Brain microvascular endothelial cell (primary cell): ENCODE data around the gene PDE1C.

ENCODE experiments used
- DNase-seq: peaks from one replicate; pipeline ENCODE4 v3.0.0-alpha.2; 2020
- H3K27ac ChIP-seq: fragments of 250-450 bp; sonication (Bioruptor Pico); 2 replicates; pipeline ENCODE4 v1.5.1; 2020; ENCODE audit warnings: mild to moderate bottlenecking, moderate library complexity
- H3K27me3 ChIP-seq: fragments of 250-450 bp; sonication (Bioruptor Pico); replicated peaks from 2 replicates; pipeline ENCODE4 v1.5.1; 2020; ENCODE audit warnings: mild to moderate bottlenecking
- H3K36me3 ChIP-seq: fragments of 250-450 bp; sonication (Bioruptor Pico); replicated peaks from 2 replicates; pipeline ENCODE4 v1.5.1; 2020; ENCODE audit warnings: mild to moderate bottlenecking
- H3K4me3 ChIP-seq: 2 replicates; pipeline ENCODE4 v1.5.1; 2011; ENCODE audit warnings: low read depth, mild to moderate bottlenecking, control low read depth, low read length, moderate library complexity
- CTCF ChIP-seq: IDR thresholded peaks from 2 replicates; pipeline ENCODE4 v1.5.1; 2011; ENCODE audit warnings: low read depth, mild to moderate bottlenecking, moderate library complexity, low read length, control low read depth, inconsistent platforms; ENCODE audit errors: missing control alignments
- in situ Hi-C: cut with HindIII; loops from 2 replicates; pipeline ENCODE4 v1.10.0; 2017; ENCODE audit warnings: low sequenced_read_pairs, low pct_ligation_motif_present

The PDE1C gene

GRCh38 chr7:31772211-31772610, 298.0 kb downstream of the PDE1C start:
- no peaks in the 10 kb centered on the region for H3K27me3 ChIP-seq
- DNase-seq = no peak
- in situ Hi-C loops = no loop called here
- H3K36me3 ChIP-seq = no peaks in the 10 kb centered on the region
- TF ChIP-seq CTCF = no peak
- H3K4me3 ChIP-seq = no peak overlapping the region
- no peak overlapping the region for H3K27ac ChIP-seq

GRCh38 chr7:31767686-31768358, 302.4 kb downstream of the PDE1C start:
- no peak overlapping the region for H3K27ac ChIP-seq
- H3K36me3 ChIP-seq = no peaks in the 10 kb centered on the region
- H3K27me3 ChIP-seq = no peaks in the 10 kb centered on the region
- no peak overlapping the region for H3K4me3 ChIP-seq
- TF ChIP-seq CTCF = no peak
- no peak for DNase-seq
- in situ Hi-C loops = no loop called here

- H3K27me3 ChIP-seq = no peaks in the 10 kb centered on the region
- in situ Hi-C loops = no loop called here
- H3K27ac ChIP-seq = no peak overlapping the region
- no peak for TF ChIP-seq CTCF
- DNase-seq = no peak
- no peak overlapping the region for H3K4me3 ChIP-seq
- H3K36me3 ChIP-seq = no peaks in the 10 kb centered on the region
Observed at GRCh38 chr7:31764462-31764861, 305.7 kb downstream of the PDE1C start.

- no peak for DNase-seq
- H3K27ac ChIP-seq = no peak overlapping the region
- no peaks in the 10 kb centered on the region for H3K27me3 ChIP-seq
- no peaks in the 10 kb centered on the region for H3K36me3 ChIP-seq
- no peak overlapping the region for H3K4me3 ChIP-seq
- peak; percentile 47 for TF ChIP-seq CTCF
- in situ Hi-C loops = no loop called here
Observed at GRCh38 chr7:31763548-31763947, 306.7 kb downstream of the PDE1C start.

GRCh38 chr7:31761646-31762045, 308.6 kb downstream of the PDE1C start:
- no peak for DNase-seq
- TF ChIP-seq CTCF = no peak
- in situ Hi-C loops = no loop called here
- Histone ChIP-seq H3K27me3 (no peaks in the 10 kb centered on the region), H3K4me3 (no peak overlapping the region), H3K27ac (no peak overlapping the region), H3K36me3 (no peaks in the 10 kb centered on the region)

- Histone ChIP-seq H3K4me3 (no peak overlapping the region), H3K27ac (no peak overlapping the region), H3K36me3 (no peaks in the 10 kb centered on the region), H3K27me3 (no peaks in the 10 kb centered on the region)
- in situ Hi-C loops = no loop called here
- no peak for DNase-seq
- no peak for TF ChIP-seq CTCF
Observed at GRCh38 chr7:31758755-31759154, 311.5 kb downstream of the PDE1C start.
